Activated T-cell treated with anti-CD3 and anti-CD28 coated beads for 48 hours (primary cell): ENCODE measurements around the gene HLA-DMB.
A peak's percentile ranks its signal among the peaks of the same experiment; 100 is the strongest.
"Not testable (repeated sequence)": the region's sequence is repeated elsewhere in the genome, so short reads cannot be mapped to it uniquely, and the experiment has no call there.

ENCODE experiments used
- DNase-seq: peaks from one replicate; pipeline ENCODE4 v3.0.0-alpha.2; 2020; ENCODE audit warnings: low read depth

HLA-DMB gene

DNA sequence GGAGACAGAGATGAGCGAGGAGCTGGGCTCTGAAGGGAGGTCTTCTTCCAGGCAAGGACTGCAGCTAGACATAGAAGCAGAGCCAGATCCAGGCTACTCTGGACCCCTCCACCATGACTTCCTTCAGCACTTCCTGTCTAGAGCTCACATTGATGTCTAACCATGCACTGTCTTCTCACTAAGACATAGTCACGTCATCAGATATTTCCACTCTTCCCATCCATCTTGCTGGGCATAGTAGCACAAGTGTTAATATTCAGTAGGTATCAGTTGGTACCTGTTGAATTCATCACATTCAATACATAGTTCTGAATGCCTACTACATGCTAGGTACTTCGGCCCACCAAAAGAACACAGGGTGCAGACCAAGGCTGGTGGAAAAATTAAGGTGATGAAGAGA lies 9.2 kb upstream of the HLA-DMB start:
- no peak for DNase-seq

DNA sequence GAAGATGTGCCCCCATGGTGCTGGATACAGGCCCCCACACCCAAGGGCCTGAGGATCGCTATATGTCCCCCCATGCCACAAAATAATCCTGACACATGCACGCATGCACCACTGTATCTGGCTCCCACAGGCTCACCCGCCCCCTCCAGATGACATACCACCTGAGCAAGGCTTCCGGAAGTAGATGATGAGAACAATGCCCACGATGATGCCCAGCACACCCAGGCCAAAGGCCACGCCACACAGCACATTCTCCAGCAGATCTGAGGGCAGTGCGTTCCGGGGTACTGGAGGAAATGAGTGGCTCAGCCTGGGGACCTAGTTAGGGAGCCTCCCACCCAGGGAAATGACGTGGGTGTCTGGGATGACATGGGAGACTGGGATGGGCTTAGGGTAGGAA lies 8.3 kb upstream of the HLA-DMB start:
- no peak for DNase-seq

DNA sequence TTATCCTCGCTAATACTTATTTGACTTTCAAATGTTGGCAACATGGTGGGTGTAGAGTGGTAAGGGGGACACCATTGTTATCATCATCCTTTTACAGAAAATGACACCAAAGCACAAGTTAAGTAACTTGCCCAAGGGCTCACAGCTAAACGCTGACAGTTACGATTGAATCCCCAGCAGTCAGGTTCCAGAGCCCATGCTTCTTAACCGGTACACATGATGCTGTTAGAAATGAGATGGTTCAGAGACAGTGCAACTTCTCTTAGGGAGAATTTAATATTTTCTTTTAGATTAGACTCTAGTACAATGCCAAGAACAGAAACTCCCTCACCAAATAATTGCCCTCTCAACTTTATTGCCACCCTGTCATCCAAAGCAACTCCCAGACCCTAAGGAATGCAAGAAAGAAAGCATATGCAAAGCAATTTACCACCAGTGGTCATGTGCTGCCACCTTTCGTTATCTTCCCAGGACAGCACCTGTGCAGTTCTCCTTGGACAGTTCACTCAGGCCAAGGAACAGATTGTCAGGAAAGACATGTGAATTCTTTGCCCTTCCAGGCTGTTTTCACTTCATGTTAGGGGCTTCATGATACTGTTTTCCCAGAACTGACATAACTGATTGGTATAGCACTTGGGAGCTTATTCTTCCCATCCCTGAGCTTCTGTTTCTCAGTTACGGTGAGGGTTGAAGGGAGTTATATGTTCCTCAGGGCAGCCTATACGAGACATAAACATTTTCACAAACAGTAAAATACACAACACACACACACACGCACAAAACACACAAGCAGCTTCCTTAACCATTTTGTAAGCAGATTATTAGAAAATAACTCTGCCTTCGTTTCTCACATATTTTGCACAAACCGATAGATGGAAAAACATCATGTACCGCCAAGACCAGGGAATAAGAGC lies 7.0 kb upstream of the HLA-DMB start:
- DNase-seq: no peak

DNA sequence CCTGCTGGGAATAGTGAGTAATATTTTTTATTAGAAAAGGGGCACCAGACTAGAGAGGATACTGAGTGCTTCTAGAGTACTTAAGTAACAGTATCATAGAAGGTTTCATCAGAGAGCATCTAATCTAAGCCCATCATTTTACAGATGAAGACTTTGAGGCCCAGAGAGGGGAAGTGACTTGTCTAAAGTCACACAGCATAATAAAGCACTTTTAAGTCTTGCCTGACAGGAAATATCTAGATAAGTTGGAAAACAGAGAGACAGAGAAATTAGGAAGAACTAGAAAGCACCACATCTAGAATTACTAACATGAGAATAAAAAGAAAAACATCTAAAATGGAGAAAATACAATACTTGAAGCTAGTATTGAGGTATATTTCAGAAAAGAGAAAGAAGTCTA lies 6.1 kb upstream of the HLA-DMB start:
- DNase-seq: no peak

DNA sequence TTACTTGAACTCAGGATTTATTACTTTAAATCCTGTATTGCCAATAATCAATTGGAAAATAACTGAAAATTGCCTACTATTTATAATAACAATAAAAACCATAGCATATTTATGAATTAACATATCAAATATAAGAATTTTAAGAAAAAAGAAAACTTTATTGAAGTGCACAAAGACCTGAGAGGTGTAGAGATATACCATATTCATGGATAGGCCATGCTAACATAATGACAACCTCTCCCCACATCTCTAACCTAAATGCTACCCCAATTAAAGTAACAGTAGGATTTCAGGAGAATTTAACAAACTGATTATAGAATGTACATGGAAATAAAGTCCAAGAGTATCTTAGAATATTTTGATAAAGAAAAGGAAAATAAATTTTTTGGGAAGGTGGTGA lies 5.1 kb upstream of the HLA-DMB start:
- no peak for DNase-seq

DNA sequence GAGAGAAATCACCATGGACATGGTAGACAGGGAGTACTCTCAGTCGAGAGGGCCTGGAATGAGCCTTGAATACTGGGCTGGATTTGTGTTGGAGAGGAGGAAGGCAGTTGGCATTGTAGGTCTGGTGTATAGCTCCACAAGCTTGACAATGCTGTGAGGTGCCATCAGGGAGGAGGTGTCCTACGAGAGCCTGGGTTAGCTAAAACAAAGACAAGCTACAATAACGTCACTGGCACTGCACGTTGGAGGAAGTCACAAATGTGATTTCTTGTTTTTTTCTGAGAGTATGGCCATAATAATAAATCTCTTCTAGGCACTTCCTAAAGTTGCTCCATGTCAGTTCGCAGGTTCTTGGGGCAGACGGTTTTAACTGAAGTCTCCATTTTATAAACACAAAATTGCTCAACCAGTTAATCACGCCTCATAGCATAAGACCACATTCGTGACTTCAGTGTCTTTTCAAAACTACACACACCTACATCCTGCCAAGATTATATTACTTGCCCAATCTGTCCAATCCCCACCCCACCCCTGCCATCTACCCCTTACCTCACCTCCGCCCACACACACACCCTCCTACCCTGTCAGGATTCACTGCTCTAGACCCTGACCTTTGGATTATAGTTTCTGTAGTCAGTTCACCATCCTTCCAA lies 4.4 kb upstream of the HLA-DMB start:
- no peak for DNase-seq

DNA sequence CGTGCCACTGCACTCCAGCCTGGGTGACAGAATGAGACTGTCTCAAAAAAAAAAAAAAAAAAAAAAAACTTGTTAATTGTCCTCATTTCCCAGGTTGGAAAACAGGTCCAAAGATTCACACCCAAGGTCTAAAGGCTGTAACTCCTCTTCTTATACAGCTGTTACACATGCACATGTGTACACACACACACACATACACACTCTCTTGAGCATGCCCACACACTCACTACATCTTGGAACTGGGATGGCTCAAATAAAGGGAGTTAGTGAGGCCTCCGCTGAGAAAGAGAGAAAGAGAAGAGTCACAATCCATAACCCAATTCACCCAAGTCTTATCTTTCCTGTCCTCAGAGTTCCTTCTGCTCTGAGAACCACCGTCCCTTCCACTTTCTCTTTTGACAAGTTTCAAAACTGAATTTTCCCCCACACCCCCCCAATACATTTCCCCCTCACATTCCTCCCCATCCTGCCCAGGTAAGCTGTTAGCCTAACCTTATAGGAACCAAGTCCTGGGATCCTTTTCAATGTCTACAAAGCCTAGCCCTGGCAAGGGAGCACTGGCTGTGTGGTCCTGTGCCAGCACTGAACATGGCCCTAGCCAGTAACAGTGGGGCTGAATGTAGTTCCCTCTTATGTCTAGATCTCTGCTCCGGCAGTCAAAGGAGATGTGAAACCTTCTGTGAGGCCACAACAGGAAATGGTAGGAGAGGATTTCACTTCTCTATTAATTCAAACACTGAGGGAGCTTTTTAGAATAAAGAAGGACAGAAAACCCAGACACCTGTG lies 3.2 kb upstream of the HLA-DMB start:
- DNase-seq: no peak

DNA sequence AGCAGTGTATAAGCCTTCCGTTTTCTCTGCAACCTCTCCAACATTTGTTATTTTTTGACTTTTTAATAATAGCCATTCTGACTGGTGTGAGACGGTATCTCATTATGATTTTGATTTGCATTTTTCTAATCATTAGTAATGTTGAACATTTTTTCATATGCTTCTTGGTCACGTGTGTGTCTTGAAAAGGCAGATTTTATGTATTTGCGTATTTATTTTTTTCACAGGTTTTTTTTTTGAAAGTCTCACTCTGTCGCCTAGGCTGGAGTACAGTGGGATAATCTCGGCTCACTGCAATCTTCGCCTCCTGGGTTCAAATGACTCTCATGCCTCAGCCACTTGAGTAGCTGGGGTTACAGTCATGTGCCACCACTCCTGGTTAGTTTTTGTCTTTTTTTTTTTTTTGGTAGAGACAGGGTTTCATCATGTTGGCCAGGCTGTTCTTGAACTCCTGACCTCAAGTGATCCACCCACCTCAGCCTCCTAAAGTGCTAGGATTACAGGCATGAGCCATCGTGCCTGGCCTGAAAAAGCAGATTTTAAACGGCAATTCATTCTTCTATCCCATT lies 1.8 kb upstream of the HLA-DMB start:
- DNase-seq: not testable (repeated sequence)

DNA sequence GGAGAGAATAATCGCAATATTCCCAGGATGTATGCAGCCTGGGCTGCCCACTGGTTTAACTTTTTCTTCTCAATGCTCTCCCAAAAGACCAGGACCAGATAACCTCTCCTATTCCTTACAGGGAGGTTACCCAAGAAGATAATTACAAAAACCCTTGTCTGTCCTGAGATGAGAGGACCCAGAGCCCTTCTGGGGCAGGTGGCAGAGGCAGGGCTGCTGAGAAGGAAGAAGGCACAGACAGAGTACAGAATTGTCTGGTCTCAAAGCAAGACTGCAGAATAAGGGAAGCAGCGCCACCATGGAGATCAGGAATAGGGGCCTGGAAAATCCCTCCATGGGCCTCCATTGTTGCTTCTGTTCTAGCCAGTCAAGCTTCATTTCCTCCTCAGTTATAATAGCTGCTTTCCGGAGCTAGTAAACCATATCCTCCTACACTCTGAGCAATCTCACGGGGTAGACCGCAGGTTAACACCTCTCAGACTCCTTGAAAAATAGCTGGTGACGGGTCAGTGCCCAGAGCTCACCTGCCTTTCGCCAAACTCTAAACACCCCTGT lies 463 bp upstream of the HLA-DMB start:
- DNase-seq: peak; percentile 27

DNA sequence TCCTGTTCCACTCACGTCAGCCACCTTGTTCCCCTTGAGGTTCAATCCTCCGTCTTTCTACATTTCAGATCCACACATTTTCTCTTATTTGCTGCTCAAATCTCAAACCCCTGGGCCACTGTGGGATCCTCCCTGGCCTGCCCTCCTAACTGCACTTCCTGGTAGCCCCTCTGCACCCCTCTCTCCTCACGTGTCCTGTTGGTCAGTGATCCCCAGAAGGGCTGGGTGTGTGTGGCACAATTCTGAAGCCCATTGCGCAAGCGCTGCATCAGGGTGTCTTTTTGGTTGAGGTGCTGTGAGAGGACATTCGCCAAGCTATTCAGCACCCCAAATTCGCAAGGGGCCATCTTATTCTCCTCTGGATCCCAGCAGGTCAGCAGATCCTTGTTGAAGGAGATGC lies 2.3 kb downstream of the HLA-DMB start:
- no peak for DNase-seq

DNA sequence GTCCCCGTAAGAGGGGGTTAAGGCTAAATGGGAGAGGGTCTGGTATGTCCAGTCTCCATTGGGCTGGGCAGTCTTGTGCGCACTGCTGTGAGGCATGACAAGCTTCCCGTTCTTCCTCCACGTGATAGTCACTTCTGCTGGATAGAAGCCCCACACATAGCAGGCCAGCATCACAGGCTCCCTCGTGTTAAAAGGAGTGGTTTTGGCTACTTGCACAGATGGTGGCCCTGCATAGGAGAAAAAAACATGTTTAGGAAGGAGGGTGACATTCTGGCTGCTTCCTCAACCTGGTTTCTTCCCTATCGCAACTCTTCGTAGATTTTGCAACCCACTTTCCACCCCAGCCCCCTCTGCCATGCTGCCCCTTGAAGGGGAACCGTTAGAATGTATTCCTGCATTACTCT lies 3.6 kb downstream of the HLA-DMB start:
- no peak for DNase-seq

DNA sequence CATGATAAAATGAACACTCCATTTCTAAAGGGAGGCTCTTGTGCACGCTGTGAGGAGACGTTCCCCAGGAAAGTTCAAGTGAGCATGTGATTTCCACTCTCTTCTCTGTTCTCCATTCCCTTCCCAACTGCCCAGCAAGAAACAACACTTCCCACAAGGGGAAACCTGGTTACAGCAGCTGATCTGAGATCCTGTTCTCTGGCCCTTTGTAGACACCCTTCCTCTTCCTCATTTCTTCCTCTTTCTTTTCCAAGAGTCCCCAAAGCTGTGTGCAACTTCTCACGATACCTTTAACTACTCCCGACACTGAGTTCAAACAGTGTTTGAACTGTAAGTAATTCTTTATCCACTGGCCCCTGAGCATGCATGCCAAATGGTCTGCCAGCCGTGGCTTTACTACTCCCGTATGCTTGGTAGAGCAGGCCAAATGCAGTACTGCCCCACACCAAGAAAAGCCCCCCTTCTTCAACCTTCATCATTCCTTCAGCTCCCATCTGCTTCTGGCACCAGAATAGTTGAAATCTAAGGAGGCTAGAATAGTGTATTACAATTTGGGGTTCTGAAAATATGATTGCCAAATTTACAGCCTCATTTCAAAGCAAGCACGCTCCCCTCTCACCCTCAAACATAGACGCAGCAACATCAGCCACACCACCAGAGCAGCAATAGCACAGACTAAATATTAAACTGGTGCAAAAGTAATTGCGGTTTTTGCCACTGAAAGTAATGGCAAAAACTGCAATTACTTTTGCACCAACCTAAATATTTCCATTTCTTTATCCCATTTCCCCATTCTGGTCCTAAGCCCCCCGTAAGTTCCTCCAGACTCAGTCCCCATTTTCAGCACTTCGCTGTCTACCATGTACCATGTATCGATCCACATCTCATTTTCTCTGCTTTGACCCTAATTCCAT lies 4.3 kb downstream of the HLA-DMB start:
- no peak for DNase-seq

DNA sequence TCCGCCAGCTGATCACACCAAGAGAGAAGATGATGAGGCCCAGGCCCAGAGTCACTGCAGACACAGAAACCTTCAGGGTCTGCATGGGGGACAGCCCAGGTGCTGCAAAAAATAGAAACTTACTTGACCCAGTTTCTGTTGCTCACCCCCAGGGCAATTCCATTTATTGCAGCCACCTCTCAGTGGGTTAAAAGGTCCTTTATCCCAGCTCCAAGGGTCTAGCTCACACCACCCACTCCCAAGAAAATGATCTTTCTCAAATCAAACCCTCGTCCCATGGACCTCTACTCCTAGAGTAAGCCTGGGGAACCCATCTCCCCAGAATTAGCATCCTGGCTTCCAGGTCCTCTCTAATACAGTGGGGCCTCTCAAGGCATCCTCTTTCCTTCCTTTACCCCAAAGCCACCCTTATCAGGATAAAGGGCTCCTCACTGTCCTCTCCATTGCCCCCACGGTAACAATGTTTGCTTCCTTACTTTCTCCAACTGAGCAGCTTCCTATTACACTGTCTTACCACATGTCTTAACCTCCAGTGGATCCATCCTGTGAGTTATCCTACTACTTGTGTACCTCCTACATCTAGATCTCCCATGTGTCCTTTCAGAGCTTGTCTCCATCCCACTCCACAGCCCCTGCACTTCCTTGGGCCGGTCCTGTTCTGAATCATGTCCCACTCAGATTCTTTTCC lies 5.1 kb downstream of the HLA-DMB start:
- no peak for DNase-seq

DNA sequence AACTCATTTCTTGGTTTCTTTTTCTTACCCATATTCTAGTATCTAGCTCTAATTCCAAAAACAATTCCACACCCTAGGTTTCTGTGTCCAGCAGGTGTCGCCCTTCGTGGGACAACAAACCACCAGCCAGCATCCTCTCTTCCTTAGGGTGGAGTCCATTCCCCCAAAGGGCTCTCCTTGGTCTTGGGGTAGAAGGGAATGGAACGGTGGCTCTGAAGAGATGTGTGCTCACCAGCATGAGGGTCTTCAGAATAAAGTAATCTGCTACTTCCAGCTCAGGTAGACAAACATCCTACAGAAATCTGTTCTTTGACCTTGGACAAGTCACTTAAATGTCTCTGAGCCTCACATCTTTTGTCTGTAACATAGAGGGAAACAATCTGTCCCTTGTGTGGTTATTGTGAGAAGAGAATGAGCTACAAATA lies 7.2 kb downstream of the HLA-DMB start:
- DNase-seq: peak; percentile 63

DNA sequence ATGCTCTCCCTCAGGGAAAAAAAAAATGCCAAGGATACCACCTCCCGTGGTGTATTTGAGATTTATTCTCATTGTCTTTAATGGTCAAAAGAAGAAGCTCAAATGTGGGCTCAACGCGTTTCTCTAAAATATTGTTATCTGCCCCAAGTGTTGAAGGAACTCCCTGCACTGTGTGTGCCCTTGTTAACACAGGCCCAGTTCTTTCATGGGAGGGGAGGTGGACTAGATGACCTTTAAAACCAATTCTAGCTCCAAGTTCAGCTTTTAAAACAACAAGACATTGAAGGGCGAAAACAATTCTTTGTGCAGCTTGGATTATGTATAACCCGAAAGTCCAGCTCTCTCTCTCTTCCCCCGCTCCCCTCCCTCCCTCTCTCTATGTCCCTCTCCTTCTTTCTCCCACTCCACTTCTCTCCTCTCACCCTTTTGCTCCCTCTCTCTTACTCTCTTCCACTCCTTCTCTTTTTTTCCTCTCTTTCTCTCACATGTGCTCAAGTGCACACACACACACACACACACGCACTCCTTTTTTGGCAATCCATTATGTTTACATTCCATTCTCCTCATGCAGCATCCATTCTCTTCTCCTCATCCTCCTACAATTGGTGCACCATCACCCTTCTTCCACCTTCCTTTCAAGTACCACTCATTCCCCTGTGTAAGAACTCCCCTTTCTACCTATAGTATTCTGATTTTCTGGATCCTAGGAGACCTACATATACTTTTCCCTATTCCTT lies 8.5 kb downstream of the HLA-DMB start:
- DNase-seq: no peak

DNA sequence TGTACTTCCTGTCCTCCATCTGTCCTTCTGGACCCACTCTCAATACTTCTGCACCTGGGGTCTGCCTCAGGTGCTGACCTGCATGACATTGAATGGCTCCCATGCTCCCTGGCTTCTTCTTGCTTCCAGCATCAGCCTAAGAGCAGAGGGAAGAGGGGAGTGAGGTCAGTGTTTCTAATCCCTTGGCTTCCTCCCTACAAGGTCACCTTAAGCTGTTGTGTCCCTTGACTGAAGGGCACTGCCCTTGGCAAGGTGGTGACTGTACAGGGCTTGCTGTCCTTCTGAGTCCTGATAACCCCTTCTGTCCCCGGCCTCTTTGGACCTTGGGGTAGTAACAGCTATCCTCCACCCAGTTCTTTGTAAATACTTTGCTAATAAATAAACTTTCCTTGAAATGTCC lies 9.6 kb downstream of the HLA-DMB start:
- DNase-seq: no peak

DNA sequence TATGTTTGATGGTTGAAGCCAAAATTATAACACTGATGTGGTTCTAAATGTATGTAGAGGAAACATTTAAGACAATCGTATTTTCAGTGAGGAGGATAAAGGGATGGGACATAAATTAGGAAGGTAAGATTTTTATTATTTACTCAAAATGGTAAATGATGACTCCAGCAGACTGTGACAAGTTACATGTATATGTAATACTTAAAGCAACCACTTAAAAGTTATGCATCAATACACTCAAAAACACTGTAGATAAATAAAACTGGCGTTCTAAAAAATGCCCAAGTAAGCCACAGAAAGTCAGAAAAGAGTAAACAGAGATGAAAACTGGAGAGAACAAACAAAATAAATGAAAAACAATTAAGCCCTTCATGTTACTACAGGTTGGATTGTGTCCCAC lies 18.7 kb downstream of the HLA-DMB start:
- DNase-seq: no peak

DNA sequence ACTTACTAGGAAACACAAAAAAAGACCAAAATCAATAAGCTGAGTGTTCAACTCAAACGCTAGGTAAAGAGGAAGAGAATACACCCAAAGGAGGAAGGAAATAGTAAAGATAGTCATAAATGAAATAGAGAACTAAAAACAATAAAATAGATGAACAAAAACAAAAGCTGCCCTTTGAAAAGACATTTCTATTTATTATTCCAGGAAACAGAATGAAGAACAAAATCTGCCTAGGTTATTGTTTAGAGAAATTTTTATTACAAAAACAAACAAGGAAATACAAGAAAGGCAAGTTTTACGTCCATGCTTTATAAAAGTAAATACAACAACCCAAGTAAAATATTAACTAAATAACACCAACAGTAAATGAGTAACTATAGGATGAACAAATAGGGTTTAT lies 20.1 kb downstream of the HLA-DMB start:
- no peak for DNase-seq

DNA sequence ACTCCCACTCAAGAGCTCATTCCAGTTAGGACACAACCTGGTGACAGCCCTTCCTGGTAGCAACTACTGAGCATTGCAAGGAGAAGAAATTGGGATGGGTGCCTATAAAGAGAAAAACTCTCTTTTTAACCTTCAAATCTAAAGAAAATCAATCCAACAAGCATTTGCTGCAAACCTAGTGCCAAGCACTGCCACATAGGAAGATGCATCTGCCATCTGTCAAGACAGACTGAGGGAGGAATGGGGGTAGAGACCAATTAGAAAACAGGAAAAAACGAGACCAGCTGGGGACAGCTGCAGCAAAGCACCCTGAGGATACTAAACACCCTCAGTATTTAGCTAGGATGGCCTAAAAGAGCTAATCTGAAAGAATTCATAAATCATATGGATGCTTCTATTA lies 27.9 kb downstream of the HLA-DMB start:
- DNase-seq: no peak

DNA sequence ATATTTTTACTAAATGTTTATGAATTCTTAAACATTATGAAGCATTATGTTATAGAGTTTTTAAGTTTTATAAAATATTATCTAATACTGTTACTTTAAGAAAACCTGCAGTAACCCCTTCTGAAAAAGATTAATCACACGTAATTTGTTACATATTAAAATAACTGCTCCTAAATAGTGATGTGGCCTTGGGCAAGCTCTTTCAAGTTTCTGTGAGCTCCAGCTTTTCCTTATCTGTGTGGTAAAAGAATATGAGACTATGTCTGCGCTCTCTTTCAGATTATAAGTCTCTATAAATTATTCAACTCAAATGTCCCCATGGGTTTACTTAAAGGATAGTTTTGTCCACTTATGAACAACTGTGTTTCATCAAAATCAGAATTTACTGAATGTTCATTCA lies 31.9 kb downstream of the HLA-DMB start:
- no peak for DNase-seq
